GM18873 (cell line): ENCODE measurements around the gene FBXW9.
"Not testable (repeated sequence)": the region's sequence is repeated elsewhere in the genome, so short reads cannot be mapped to it uniquely, and the experiment has no call there.

Source experiments
- ATAC-seq: cut with Tn5 transposase; IDR thresholded peaks from one replicate; pipeline ENCODE4 v1.9.1; 2021; ENCODE audit warnings: mild to moderate bottlenecking, moderate library complexity, moderate number of reproducible peaks; ENCODE audit not compliant: unreplicated experiment, low FRiP score

The FBXW9 gene

DNA sequence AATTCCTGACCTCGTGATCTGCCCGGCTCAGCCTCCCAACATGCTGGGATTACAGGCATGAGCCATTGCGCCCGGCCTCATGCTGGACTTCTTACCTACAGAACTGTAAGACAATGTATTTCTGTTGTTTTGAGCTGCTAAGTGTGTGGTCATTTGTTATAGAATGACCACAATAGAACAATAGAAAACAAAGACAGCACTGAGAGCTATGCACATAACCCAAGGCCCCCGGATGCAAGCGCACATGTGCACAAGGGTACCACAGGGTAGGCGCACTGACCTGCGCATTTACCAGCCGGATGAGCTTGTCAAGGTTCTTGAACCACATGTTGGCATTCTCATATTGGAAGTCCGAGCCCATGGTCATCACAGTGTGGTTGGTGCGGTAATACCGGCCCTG is 35.5 kb downstream of the FBXW9 start:
- no peak for ATAC-seq

DNA sequence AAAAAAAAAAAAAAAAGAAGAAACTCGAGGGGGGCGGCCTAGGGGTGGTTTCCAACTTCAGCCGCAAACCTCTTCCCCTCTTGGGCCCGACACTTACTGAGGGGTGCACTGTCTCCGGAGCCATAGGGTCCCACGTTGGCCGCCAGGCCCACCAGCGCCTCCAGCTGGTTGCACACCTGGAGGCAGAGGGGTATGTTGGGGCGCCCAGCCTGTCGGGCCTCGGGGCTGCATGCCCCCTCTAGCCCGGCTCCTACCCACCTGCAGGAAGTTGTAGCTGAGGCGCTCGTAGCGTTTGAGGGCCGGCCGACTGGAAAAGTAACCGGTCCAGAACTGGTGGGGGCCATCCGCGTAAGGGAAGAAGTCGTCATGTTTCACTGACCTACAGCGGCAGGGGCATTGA is 38.5 kb downstream of the FBXW9 start:
- ATAC-seq: no peak

DNA sequence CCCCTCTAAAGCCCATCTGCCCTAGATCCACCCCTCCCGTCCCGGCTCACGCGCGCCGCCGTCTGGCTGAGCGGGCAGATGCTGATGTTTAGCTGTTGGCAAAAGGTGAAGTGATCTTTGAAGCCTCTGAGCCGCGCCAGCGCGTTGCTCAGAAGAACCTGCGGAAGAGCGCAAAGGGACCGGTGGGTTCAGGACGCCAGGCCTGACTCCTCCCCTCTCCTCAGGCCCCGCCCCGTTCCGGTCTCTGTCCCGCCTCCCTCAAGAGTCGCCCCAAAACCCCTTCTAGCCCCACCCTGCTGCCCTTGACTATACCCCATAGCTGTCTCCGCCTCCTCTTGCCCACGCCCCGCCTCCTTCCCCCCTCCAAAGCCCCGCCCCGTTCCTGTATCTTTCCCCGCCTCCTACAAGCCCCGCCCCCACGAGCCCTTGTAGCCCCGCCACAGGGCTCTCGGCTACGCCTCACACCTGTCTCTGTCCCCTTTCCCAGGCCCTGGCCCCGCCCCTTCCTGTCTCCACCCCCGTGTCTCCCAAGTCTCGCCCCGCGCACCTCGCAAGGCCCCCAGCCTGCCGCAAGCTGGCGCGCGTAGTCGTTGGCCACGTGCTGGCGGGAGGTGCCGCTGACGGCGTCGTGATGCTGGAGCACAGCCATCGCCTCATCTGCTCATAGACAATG is 39.4 kb downstream of the FBXW9 start:
- ATAC-seq: no peak

DNA sequence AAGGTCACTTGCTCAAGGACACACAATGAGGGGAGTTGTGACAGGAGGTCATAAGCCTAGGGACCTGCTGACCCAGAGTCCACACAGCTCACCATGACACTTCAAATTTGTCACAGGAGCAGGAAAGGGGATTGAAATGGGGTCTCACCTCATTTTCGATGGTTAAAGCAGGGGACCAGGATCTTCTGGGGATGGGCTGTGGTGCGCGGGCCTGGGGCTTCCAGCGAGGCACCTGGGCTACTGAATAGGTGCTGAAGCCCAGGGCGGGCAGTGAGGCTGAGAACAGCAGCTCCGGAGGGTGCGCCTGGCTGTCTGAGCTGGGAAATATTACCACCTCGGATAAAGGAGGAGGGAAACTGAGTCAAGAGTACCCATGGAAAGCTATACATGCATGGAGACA is 40.9 kb downstream of the FBXW9 start:
- no peak for ATAC-seq

DNA sequence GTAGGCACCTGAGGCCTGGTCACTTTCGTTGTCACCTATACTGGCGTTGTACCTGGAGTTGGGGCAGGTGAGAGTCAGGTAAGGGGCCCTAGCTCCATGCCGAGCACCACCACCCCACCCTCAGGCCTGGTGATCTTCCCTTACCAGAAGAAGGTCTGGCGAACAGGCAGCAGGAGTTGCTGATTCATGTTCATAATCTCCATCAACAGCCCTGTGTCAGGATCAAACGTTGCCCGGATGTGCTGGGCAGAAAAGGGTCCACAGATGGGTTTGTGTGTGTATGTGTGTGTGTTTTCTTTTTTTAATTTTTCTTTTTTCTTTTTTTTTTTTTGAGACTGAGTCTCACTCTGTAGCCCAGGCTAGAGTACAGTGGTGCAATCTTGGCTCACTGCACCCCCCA is 44.2 kb downstream of the FBXW9 start:
- no peak for ATAC-seq

DNA sequence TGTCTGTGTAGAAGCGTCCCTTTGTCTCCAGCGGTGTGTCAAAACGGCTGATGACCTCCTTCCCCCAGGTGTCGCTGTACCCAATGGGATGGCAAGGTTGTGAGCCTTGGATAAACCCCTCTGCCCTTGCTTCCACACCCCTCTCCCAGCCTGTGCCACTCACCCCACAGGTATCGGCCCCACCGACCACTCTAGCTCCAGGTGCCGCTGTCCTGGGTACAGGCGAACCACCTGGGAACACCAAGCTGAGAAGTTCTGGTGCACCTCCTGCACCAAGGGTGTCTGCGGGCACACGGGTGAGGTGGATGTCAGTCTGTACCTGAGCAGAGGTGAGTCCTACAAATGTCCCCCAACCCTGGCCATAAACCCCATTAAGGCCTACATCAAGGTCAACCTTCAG is 46.5 kb downstream of the FBXW9 start:
- no peak for ATAC-seq

DNA sequence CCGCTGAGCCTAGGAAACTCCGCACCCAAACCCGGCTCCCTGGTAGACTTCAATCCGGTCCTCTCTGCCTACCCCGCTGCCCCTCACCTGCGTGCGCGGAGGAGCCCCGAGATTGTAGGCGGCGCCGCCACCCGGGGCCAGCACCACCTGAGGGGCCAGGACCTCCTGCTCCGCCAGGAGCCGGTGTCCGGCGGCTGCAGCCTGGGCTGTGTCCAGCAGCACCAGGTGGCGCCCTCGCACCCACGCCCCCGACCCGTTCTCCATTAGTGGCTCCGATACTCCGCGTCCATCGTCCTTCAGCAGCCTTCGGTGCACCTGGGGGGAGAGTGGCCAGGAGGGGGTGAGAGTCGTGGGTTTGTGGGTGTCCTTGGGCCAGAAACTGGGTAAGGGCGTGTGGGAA is 48.3 kb downstream of the FBXW9 start:
- no peak for ATAC-seq

DNA sequence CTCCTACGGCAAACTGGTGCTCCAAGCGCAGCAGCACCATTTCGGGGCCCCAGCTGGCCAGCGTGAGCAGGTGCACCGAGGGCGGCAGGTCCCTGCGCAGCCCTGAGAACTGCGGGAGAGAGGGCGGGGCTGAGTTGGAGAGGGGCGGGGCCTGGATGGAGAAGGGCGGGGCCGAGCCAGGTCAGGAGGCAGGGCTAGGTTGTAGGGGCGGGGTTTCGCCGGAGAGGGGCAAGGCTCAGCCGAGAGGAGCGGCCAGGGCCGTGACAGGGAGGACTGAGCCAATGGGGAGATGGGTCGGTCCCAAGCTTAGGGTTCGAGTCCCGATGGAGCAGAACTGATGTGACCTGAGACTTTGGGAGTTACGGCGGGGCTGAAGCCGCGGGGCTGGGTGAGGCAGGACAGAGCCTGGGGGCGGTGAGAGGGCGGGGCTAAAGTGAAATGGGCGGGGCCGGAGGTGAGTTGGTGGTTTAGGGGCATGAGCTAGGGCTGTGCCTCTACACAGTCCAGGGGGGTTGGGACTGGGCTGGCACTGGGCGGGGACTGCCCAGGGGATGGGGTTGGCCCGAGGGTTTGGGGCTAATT is 48.9 kb downstream of the FBXW9 start:
- no peak for ATAC-seq

DNA sequence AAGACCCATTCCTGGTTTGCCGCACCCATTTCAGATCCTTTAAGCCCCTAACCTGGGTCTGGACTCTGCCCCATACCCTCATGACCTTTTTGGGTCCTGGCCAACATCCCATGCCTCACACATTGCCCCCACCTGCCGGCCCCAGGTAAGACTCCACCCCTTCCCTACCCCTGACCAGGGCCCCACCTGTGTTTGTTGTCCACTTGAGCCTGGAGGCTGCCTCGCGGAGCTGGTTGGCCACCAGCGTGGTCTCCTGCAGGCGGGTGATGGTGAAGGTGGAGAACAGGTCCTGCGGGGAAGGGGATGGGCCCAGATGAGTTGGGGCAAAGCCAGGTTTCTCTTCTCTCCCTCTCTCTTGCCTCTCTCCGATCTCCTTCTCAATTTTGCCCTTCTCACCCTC is 49.4 kb downstream of the FBXW9 start:
- ATAC-seq: no peak

DNA sequence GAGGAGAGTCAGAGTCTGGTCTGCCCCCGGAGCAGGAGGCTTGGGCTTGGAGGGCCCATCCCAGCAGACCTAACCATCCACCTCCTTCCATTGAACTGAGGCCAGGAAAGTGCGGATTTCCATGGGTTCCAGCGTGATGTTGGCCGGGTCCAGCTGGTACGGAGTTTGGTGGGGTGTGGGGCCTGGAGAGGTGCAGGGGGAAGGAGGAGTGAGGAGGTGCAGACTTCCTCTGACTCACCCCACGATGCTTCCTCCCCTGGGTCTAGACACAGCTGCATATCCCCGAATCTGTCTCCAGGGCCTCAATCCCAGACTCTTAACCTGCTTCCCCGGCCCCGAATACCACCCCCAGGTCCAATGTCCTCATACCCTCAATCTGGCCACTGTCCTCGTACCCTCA is 49.9 kb downstream of the FBXW9 start:
- ATAC-seq: no peak

DNA sequence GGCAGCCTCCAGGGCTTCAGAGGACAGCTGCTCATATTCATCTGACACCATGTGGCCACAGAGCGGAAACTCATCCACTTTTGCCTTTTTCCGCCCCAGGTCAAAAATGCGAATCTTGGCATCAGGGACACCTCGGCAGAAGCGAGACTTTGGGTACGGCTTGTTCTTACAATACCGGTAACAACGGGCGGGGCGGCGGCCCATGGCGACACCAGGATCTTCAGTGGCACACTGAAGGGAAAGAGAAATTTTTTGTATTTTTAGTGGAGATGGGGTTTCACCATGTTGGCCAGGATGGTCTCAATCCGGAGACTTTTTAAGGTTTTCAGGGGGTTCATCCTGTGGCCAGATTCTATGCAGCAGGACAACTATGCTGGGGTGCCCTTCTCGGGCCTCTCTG is 52.7 kb downstream of the FBXW9 start:
- not testable (repeated sequence) for ATAC-seq

DNA sequence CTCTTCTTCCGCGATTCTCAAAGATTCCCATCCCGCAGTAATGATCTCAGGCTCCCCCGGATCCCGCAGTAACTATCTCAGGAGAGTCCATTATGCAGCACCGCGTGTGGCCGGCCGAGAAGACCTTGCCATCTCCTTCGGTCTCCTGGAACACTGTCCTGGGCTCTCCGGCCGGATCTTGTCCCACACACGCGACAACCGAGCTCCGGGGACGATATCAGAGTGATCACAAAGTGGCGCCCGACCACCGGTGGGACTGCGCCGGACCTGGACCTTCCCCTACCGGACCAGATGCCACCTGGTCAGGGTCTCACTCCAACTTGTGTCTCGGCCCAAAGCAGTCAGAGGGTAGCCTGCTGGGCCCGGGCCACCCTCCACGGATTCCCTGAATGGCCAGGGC is 53.9 kb downstream of the FBXW9 start:
- ATAC-seq: no peak

DNA sequence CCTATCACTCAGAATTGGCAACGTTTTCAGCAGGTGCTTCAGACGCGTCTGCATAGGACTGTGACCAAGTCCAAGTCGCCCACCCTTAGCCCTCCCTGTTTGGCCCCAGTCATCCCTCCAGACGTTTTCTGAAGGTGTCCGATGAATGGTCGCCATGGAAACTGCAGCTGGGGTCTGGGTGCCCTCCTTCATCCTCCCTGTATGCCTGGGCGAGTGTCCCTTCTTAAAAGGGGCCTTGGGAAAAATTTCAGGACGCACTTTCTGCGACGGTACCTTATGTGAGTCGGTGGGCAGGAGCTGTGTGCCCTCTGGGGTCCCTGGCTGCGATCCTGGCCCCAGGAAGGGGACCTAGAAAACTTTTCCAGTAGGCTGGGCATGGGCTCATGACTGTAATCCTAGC is 55.0 kb downstream of the FBXW9 start:
- ATAC-seq: no peak

DNA sequence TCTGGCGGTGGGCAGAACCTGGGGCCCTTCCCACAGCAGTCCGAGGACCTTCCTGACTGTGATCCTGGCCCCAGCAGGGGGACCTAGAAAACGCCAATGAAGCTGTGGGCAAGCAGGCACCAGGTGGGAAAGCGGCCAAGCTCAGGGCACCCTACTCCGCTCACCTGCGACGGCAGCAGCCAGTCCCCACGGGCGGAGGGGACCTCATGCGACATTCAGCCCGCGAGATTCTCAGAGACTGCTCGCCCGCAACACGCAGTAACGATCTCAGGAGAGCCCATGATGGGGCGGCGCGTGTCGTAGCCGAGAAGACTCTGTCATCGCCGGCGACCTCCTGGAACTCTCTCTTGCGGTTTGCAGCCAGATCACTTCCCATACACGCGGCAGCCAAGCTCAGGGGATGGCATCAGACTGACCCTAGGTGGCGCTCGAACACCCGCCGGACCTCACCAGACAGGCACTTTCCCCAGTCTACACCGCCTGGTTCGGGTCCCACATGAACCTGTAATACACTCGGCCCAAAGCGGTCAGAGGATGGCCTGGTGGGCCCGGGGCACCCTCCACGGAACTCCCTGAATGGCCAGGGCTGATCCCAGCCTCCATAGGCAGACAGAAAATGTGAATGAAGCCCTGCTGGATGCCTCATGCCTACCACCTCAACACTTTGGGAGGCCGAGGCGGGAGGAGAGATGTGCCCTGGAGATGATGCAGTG is 56.4 kb downstream of the FBXW9 start:
- ATAC-seq: no peak
